GM18499 (cell line): ENCODE results near the gene LHX6.

Source experiments
- ATAC-seq: cut with Tn5 transposase; IDR thresholded peaks from one replicate; pipeline ENCODE4 v1.9.1; 2021; ENCODE audit warnings: moderate number of reproducible peaks; ENCODE audit not compliant: insufficient read depth, unreplicated experiment

The LHX6 gene

GRCh38 chr9:122193651-122194050 lies 35.1 kb downstream of the LHX6 start:
- ATAC-seq: no peak

DNA sequence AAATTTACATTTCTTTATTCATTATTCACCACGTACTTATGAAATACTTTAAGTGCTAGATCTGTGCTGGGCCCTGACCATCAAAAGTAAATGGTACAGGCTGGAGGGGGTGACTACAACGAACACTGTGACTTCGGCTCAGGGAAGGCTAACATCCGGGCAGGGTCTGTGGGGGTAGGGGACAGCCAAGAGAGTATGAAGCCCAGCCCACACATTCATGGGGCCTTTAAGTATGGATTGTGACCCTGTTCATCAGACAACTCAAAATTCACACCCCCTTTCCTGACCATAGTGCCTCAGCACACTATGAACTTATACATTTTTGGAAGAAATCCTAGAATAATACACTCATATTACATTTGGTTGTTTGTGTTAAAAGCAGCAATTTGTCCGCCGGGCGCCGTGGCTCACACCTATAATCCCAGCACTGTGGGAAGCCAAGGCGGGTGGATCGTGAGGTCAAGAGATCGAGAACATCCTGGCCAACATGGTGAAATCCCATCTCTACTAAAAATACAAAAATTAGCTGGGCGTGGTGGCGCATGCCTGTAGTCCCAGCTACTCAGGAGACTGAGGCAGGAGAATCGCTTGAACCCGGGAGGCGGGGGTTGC lies 35.7 kb downstream of the LHX6 start:
- no peak for ATAC-seq

DNA sequence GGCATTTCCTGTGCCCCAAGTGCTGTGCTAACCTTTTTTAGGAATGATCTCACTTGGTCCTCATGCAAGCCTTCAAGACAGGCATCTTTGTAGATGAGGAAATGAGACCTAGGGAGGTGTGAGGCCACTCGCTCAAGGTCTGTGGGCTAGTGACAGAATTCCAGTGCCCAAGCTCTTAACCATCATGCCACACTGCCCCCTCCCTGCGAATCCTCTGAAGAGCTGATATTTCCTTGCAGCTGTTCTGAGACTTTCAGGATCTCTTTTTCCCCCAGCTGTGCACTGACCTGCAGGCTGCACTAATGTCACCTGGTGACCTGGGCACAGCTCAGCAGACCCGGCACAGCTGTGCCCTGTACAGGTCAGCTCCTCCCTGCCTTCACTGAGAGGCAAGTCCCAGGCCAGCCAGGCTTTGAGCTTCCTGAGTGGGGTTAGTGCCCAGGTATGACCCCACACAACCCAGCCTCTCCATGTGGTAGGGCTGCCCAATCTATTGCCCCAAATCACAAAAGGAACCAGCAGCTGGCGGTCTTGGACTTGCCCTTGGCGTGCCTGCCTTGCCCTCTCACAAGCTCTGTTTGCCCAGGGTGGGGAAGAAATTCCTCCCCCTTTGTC lies 36.4 kb downstream of the LHX6 start:
- no peak for ATAC-seq

GRCh38 chr9:122191584-122191983 lies 37.2 kb downstream of the LHX6 start:
- ATAC-seq: no peak

DNA sequence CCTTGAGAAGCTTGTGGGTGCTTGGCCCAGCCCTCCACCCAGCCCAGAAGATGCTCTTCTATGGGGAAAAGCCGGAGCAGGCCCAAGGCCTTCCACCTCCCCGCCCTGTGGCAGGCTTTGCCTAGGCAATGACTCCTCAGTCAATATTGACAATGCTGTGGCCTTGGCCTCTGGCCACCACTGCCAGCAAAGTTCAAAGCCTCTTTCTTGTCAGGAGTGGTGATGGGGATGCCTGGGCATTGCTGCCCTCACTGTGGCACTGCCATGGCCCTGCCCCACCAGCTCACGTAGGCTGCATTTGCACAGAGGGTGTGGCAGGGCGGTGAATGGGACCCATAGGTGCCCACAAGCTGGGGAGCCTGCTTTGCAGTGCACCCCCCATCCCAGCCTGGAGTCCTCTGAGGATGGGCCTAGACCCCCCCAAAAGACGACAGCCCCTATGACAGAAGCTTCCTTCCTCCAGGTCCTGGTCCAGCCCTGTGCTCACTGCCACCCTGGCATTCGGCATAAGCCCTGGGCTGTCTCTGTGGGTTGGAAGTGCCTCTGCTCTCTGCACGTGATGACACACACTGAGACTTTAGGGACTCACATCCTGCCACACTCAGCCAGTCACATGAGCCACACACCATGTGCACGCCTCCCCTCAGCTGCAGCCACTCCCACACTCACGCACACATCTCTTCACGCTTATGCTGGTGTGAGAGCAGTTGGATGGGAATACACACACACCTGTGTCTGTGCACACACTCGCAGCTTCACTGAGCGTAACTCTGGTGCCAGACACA lies 38.0 kb downstream of the LHX6 start:
- ATAC-seq: no peak

DNA sequence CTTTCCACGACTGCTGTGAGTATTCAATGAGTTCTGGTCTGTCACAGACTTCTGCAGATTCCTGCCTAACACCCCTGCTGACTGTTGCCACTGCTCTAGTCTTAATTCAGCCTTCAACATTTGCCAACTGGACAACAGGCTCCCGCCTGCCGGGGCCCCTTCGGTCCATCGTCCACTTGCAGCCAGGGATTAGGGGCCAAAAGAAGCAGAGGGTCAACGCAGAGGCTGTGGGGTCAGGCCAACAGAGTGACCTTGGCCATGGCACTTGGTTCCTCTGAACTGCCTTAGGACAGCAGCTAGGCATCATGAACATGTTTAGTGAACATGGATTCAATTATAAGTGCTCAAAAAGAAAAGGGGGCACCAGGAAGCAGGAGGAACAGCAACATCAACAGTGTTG lies 40.4 kb downstream of the LHX6 start:
- no peak for ATAC-seq

GRCh38 chr9:122186777-122187470 lies 41.8 kb downstream of the LHX6 start:
- no peak for ATAC-seq

DNA sequence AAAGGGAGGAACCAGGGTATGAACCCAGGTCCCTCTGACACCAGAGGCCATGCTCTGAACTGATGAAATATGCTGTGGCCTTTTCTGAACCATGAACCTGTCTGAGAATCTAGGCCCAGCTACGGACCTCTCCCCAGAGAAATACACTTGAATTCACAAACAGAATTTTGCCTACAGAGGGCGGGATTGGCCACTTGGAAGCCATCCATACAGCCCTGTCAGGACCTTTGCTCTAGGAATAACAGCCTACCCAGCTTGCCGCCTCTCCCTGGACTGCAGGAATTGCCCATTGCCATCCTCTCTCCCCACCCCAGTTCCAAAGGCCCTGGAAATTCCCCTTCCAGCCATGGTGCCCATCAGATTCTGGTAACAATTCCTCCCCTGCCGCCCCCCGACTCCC lies 42.5 kb downstream of the LHX6 start:
- no peak for ATAC-seq

GRCh38 chr9:122184551-122184950 lies 44.2 kb downstream of the LHX6 start:
- ATAC-seq: no peak

GRCh38 chr9:122183501-122183900 lies 45.3 kb downstream of the LHX6 start:
- no peak for ATAC-seq

DNA sequence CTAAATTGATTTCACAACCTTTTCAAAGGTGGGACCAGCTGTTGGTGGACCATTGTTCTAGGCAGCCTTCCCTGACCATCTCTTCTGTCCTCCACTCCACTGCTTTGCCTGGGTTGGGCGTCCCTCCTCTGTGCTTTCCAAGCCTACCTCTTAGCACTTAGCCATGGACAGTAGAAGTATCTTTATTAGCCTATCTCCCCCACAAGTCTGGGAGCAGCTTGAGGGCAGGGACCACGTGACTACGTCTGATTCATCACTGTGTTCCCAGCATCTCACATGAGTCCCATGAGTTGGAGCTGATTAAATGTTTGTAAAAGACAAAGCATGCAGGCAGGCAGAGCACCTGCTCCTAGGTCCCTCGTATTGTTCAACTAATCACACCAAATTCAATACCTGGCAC lies 48.1 kb downstream of the LHX6 start:
- no peak for ATAC-seq

- ATAC-seq: no peak
Measured at GRCh38 chr9:122179690-122180074, 49.1 kb downstream of the LHX6 start.

GRCh38 chr9:122179054-122179689 lies 49.6 kb downstream of the LHX6 start:
- no peak for ATAC-seq

GRCh38 chr9:122176916-122177315 lies 51.8 kb downstream of the LHX6 start:
- ATAC-seq: no peak

DNA sequence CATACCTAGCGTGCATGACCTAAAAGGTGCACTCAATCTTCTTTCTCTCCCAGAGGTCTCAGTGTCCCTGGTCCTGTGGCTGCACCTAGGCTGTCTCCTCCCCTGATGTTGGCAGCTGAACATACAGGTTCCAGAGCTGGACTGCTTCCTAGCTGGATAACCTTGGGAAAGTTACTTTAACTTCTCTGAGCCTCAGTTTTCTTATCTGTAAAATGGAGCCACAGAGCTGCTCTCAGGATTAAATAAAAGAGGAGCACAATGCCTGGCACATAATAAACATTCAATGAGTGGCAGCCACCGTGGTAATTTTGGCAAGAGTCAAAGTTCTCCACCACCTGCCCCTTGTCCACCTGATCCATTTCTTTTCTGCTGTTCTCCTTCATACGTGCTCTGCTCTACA lies 55.1 kb downstream of the LHX6 start:
- ATAC-seq: no peak

GRCh38 chr9:122172131-122172530 lies 56.6 kb downstream of the LHX6 start:
- ATAC-seq: no peak

DNA sequence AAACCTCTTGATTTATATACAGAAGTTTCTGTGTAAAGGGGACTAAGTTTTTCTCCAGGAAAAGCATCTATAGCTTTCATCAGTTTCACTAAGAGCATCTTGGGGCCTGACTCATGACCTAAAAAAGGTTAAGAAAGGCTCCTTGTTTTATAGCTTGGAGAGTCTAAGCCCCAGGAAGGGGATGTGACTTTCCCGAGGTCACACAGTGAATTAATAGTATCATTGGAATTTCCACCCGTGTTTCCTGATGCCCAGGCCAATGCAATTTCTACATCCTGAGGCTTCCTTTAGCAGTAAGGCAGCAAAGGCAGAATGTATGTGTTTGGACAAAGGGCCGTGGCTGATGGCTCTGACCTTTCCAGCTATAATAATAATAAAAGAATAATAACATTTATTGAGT lies 60.4 kb downstream of the LHX6 start:
- ATAC-seq: no peak

GRCh38 chr9:122164286-122164685 lies 64.5 kb downstream of the LHX6 start:
- ATAC-seq: no peak

GRCh38 chr9:122162415-122162814 lies 66.3 kb downstream of the LHX6 start:
- ATAC-seq: no peak

DNA sequence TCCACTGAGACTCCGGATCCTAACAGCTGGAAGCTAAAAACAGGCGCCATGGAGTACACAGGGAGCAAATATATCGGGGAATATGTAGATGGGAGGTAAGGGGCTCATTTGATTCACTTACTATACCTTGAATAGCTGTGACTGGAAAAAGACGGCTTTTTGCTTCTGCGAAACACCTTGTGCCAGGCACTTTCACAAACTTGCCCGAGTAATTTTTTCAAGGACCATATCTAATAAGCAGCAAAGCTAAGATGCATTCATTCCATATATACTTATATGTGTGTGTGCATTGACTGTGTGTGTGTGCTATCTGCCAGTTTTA lies 68.9 kb downstream of the LHX6 start:
- ATAC-seq: no peak
